Naive thymus-derived CD4-positive, alpha-beta T cell (primary cell): Measurements from ENCODE around the gene MTARC1. TPM values are rescaled to one million over a fixed set of nuclear protein-coding genes. Genes with fewer than 3 reads are reported as not detected.

ENCODE experiments used
- ATAC-seq: fragments of 150-1000 bp; cut with Tn5 transposase; 2 replicates; pipeline ENCODE4 v1.10.0; 2021; ENCODE audit warnings: mild to moderate bottlenecking, moderate library complexity
- CTCF ChIA-PET: fragments of 350-600 bp; sonication (Branson Sonifier 250); formaldehyde crosslinking; loops from one replicate; lab custom pipeline; 2021; ENCODE audit warnings: antibody characterized with exemption; lab: Charles Lee
- POLR2A ChIA-PET: fragments of 350-600 bp; sonication (Branson Sonifier 250); formaldehyde crosslinking; loops from one replicate; lab custom pipeline; 2021; ENCODE audit warnings: antibody characterized with exemption, inconsistent platforms; lab: Charles Lee
- DNase-seq, 9 donors: peaks; one replicate each; pipeline versions ENCODE4 v3.0.0 to v3.0.0-alpha.2; 2020 to 2022; ENCODE audit warnings: mixed read lengths in 1 of 9
- H3K27ac ChIP-seq: one replicate; pipeline ENCODE4 v1.7.0; 2013; ENCODE audit warnings: mild to moderate bottlenecking, low read depth, low read length, moderate library complexity
- H3K27me3 ChIP-seq, 2 donors: one replicate each; pipeline ENCODE4 v1.7.0; 2013; ENCODE audit warnings: low read length in 2 of 2, mild to moderate bottlenecking in 2 of 2, moderate library complexity in 2 of 2; ENCODE audit not compliant: control insufficient read depth in 2 of 2, insufficient read depth in 2 of 2
- H3K36me3 ChIP-seq, 3 experiments: 1 replicate in 2 of 3; 2 replicates in 1 of 3; pipeline ENCODE4 v1.7.0; 2013; ENCODE audit warnings: low read length in 3 of 3, mild to moderate bottlenecking in 3 of 3, moderate library complexity in 1 of 3; ENCODE audit not compliant: insufficient read depth in 3 of 3, control insufficient read depth in 2 of 3
- H3K4me1 ChIP-seq, 2 donors: one replicate each; pipeline ENCODE4 v1.7.0; 2013; ENCODE audit warnings: low read length in 2 of 2, mild to moderate bottlenecking in 2 of 2, moderate library complexity in 1 of 2; ENCODE audit not compliant: control insufficient read depth in 2 of 2, insufficient read depth in 2 of 2
- H3K4me3 ChIP-seq: 2 replicates; pipeline ENCODE4 v1.7.0; 2013; ENCODE audit warnings: mild to moderate bottlenecking, low read length
- H3K9me3 ChIP-seq, 3 experiments: 1 replicate in 2 of 3; 2 replicates in 1 of 3; pipeline ENCODE4 v1.7.0; 2013; ENCODE audit warnings: low read length in 3 of 3; ENCODE audit not compliant: control insufficient read depth in 2 of 3
- H3K27ac Mint-ChIP-seq, 9 donors: one replicate each; pipeline ENCODE4 v1.8.0; 2020 to 2022; ENCODE audit warnings: mixed read lengths in 9 of 9, mild to moderate bottlenecking in 8 of 9, moderate library complexity in 5 of 9, inconsistent platforms in 2 of 9
- H3K27me3 Mint-ChIP-seq, 5 donors: one replicate each; pipeline ENCODE4 v1.8.0; 2021 to 2022; ENCODE audit warnings: mixed read lengths in 5 of 5, mild to moderate bottlenecking in 1 of 5
- H3K36me3 Mint-ChIP-seq, 5 donors: one replicate each; pipeline ENCODE4 v1.8.0; 2020 to 2022; ENCODE audit warnings: mixed read lengths in 5 of 5, mild to moderate bottlenecking in 3 of 5, inconsistent platforms in 1 of 5
- H3K4me1 Mint-ChIP-seq, 7 donors: one replicate each; pipeline ENCODE4 v1.8.0; 2020 to 2022; ENCODE audit warnings: mixed read lengths in 7 of 7, mild to moderate bottlenecking in 3 of 7, inconsistent platforms in 1 of 7
- H3K4me3 Mint-ChIP-seq, 10 donors: one replicate each; pipeline ENCODE4 v1.8.0; 2020 to 2022; ENCODE audit warnings: mild to moderate bottlenecking in 10 of 10, mixed read lengths in 10 of 10, moderate library complexity in 6 of 10, inconsistent platforms in 2 of 10
- H3K9me3 Mint-ChIP-seq, 11 donors: one replicate each; pipeline ENCODE4 v1.8.0; 2020 to 2022; ENCODE audit warnings: mixed read lengths in 11 of 11, mild to moderate bottlenecking in 4 of 11, inconsistent platforms in 1 of 11, moderate library complexity in 1 of 11
- intact Hi-C, 2 donors: fragments of 100-400 bp; cut with micrococcal nuclease; formaldehyde crosslinking; loops; one replicate each; pipeline ENCODE4 v1.15.1; 2023
- polyA plus RNA-seq, 2 donors: library from polyadenylated mRNA; unstranded; fragments of 300-500 nt; fragmentation: Illumina TruSeq; gene quantifications; one replicate each; pipeline ENCODE4 v1.2.3, GENCODE V29; 2021
- total RNA-seq, 6 experiments: library from RNA in 5 of 6; stranded (reverse) in 5 of 6; gene quantifications; 1 replicate in 5 of 6; 2 replicates in 1 of 6; pipeline ENCODE4 v1.2.3 and lab custom pipeline; 2021 to 2026

MTARC1 gene
- total and polyA plus RNA-seq, 7 experiments from 2014 or later, result 1.1 to 14.5 TPM; not detected in 5

DNA sequence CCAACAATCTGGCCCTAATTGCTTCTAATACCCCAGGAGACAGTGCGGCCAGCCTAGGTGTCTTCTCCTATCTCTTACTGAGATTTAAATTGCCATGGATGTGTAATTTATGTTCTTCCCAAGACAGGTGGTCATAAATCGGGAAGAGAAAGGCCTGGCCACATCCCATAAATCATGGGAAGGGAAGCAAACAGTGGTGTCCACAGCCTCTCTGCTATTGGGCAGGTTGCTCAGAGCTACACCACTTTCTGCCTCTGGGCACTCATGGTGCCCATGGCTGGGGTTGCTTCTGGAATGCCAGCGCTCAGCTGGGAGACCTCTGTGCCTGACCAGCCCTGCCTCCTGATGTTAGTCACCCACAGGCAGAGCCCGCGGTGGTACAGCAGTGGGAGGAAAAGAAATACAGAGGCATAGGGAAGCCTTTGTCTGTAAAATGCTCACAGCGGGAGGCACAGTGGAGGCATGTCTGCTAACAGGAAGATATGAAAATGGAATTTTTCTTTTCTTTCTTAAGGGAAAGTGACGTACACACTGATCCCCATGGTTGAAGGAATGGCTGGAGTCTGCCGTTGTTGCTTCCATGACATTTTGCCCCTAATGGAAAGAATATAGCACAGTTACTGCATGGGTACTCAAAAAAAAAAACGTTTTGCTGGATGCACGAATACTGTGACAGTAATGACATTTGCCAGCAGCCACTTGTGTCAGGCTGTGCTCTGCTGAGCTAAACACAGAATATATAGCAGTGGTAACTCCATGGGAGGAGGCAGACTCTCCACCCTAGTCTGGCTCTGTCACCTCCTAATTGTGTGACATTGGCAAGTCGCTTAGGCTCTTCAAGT is 21.9 kb downstream of the MTARC1 start:
- no peaks in the 10 kb centered on the region for H3K36me3 ChIP-seq
- no peaks in the 10 kb centered on the region for H3K9me3 Mint-ChIP-seq
- intact Hi-C loops, result no loop called here
- no peaks in the 10 kb centered on the region for H3K27me3 ChIP-seq
- no peak overlapping the region for H3K27ac Mint-ChIP-seq
- peaks cover 2 to 31% (median 24%) of the 10 kb centered on the region in 5 donors for H3K27me3 Mint-ChIP-seq
- H3K4me1 Mint-ChIP-seq, result peaks cover 0 to 9% (median 7%) of the 10 kb centered on the region in 7 donors
- no peak overlapping the region for H3K4me3 ChIP-seq
- ChIA-PET CTCF (interaction anchor here (0.9 to 1.4 kb wide), 2 partner anchors 8 to 18 kb away, joined by 4 read pairs; no protein-coding TSS in a partner anchor), POLR2A (no interaction called here)
- ATAC-seq (no peak), DNase-seq (no peak)
- H3K36me3 Mint-ChIP-seq, result no peaks in the 10 kb centered on the region
- no peak overlapping the region for H3K4me3 Mint-ChIP-seq
- no peaks in the 10 kb centered on the region for H3K4me1 ChIP-seq
- no peaks in the 10 kb centered on the region for H3K9me3 ChIP-seq
- H3K27ac ChIP-seq, result no peak overlapping the region

DNA sequence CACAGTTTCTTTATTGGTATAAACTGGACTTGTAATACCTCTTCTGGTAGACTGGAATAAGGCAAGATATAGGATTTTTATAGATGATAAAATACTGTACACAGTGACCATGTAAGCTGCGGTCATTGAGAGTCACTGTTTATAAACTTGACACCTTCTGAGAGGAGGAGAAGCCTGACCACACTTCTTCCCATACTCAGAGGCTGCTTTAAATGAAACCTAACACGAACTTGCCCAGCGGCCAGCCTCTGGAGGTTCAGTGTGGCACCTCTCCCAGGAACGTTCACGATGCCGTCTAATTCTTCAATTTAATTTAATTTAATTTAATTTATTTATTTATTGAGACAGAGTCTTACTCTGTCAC is 22.5 kb downstream of the MTARC1 start:
- H3K36me3 Mint-ChIP-seq, result no peaks in the 10 kb centered on the region
- CTCF ChIA-PET, result interaction anchor here (0.9 to 1.4 kb wide), 2 partner anchors 9 to 19 kb away, joined by 4 read pairs; no protein-coding TSS in a partner anchor
- Histone ChIP-seq H3K4me3 (no peak overlapping the region), H3K36me3 (no peaks in the 10 kb centered on the region), H3K27me3 (no peaks in the 10 kb centered on the region), H3K27ac (no peak overlapping the region), H3K9me3 (no peaks in the 10 kb centered on the region), H3K4me1 (no peaks in the 10 kb centered on the region)
- H3K9me3 Mint-ChIP-seq, result no peaks in the 10 kb centered on the region
- ATAC-seq (no peak), DNase-seq (no peak)
- H3K4me3 Mint-ChIP-seq, result no peak overlapping the region
- no peak overlapping the region for H3K27ac Mint-ChIP-seq
- POLR2A ChIA-PET, result no interaction called here
- intact Hi-C loops, result no loop called here
- H3K27me3 Mint-ChIP-seq, result peaks cover 2 to 30% (median 24%) of the 10 kb centered on the region in 5 donors
- H3K4me1 Mint-ChIP-seq, result peaks cover 0 to 9% (median 7%) of the 10 kb centered on the region in 7 donors

GRCh38 chr1:220809704-220810103 is 23.0 kb downstream of the MTARC1 start:
- Mint-ChIP-seq H3K27ac (peak overlapping the region in 1 of 9 donors; percentile 25), H3K9me3 (no peaks in the 10 kb centered on the region), H3K4me1 (peaks cover 0 to 9% (median 7%) of the 10 kb centered on the region in 7 donors), H3K36me3 (no peaks in the 10 kb centered on the region), H3K27me3 (peaks cover 5 to 35% (median 26%) of the 10 kb centered on the region in 5 donors), H3K4me3 (peak overlapping the region in 2 of 10 donors; percentile 77 to 83)
- Histone ChIP-seq H3K27me3 (no peaks in the 10 kb centered on the region), H3K36me3 (no peaks in the 10 kb centered on the region), H3K4me1 (no peaks in the 10 kb centered on the region), H3K27ac (no peak overlapping the region), H3K4me3 (no peak overlapping the region), H3K9me3 (no peaks in the 10 kb centered on the region)
- DNase-seq (no peak), ATAC-seq (no peak)
- intact Hi-C loops, result loop anchor here (1.0 to 2.0 kb wide), 4 partner anchors 394 to 1646 kb away; no protein-coding TSS in a partner anchor
- ChIA-PET CTCF (interaction anchor here (0.5 to 1.4 kb wide), 3 partner anchors 9 to 95 kb away, joined by 3 to 4 read pairs (median 4); no protein-coding TSS in a partner anchor), POLR2A (interaction anchor here (0.6 kb wide), 1 partner anchor 1133 kb away, joined by 3 read pairs; no protein-coding TSS in a partner anchor)

DNA sequence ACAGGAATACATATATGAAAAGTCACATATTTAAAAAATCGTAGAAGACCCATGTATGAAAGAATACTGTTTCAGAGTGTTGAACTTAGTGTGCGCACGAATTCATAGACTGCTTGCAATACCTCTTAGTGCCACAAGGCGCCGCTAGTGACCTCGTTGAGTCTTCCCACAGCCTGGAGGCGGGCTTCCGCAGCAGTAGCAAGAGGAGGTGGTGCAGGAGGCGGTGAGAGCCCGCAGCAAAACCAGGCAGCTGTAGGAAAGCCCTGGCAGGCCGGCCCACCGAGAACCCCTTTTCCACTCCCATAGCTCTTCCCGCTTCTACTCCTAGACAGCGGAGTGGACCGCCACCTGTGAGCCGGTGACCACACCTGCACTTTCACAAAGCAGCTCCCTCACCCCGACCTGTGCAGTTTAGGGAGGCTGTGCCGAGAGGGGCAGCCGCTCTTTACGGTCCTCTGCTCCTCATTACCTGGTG is 23.5 kb downstream of the MTARC1 start:
- Histone ChIP-seq H3K4me3 (no peak overlapping the region), H3K27me3 (no peaks in the 10 kb centered on the region), H3K27ac (no peak overlapping the region), H3K36me3 (no peaks in the 10 kb centered on the region), H3K9me3 (no peaks in the 10 kb centered on the region), H3K4me1 (no peaks in the 10 kb centered on the region)
- peak; percentile 97 for ATAC-seq
- Mint-ChIP-seq H3K36me3 (no peaks in the 10 kb centered on the region), H3K27ac (peak overlapping the region in 1 of 9 donors; percentile 25), H3K4me1 (peaks cover 0 to 9% (median 7%) of the 10 kb centered on the region in 7 donors), H3K27me3 (peaks cover 5 to 33% (median 26%) of the 10 kb centered on the region in 5 donors), H3K9me3 (no peaks in the 10 kb centered on the region), H3K4me3 (peak overlapping the region; percentile 33 to 86 (median 75))
- ChIA-PET CTCF (interaction anchor here (1.4 kb wide), 1 partner anchor 20 kb away, joined by 4 read pairs; no protein-coding TSS in a partner anchor), POLR2A (interaction anchor here (0.6 kb wide), 1 partner anchor 1134 kb away, joined by 3 read pairs; no protein-coding TSS in a partner anchor)
- peak; percentile 48 to 71 (median 59) for DNase-seq
- intact Hi-C loops, result loop anchor here (1.0 to 2.0 kb wide), 4 partner anchors 393 to 1645 kb away; no protein-coding TSS in a partner anchor

DNA sequence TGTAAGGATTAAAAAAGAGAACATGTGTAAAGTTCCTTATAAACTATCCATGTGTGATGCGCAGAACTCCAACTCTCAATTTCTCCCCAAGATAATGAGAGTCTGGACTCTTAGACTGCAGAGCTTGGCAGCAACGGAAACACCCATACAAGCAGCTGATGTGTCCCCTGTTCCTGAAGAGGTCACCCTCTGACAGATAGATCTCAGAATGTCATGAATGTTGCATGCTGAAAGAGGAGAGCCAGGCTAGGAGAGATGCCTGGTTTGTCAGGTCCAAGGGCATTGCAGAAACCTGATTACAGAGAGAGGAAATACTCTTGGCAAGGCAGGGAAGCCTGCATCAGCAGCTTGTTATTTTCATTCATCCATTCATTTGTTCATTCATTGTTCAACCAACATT is 24.2 kb downstream of the MTARC1 start:
- Histone ChIP-seq H3K27ac (no peak overlapping the region), H3K36me3 (no peaks in the 10 kb centered on the region), H3K4me3 (no peak overlapping the region), H3K9me3 (no peaks in the 10 kb centered on the region), H3K27me3 (no peaks in the 10 kb centered on the region), H3K4me1 (no peaks in the 10 kb centered on the region)
- ATAC-seq, result no peak
- POLR2A ChIA-PET, result no interaction called here
- Mint-ChIP-seq H3K9me3 (no peaks in the 10 kb centered on the region), H3K27ac (no peak overlapping the region), H3K4me3 (peak overlapping the region in 7 of 10 donors; percentile 60 to 86 (median 76)), H3K27me3 (peaks cover 5 to 33% (median 26%) of the 10 kb centered on the region in 5 donors), H3K36me3 (no peaks in the 10 kb centered on the region), H3K4me1 (peaks cover 0 to 9% (median 7%) of the 10 kb centered on the region in 7 donors)
- DNase-seq, result no peak
- CTCF ChIA-PET, result interaction anchor here (0.6 kb wide), 1 partner anchor 10 kb away, joined by 3 read pairs; no protein-coding TSS in a partner anchor
- intact Hi-C loops, result loop anchor here (1.0 to 2.0 kb wide), 4 partner anchors 392 to 1644 kb away; no protein-coding TSS in a partner anchor

- no peaks in the 10 kb centered on the region for H3K36me3 ChIP-seq
- no peaks in the 10 kb centered on the region for H3K4me1 ChIP-seq
- H3K9me3 Mint-ChIP-seq, result no peaks in the 10 kb centered on the region
- peaks cover 5 to 33% (median 26%) of the 10 kb centered on the region in 5 donors for H3K27me3 Mint-ChIP-seq
- no peak overlapping the region for H3K4me3 Mint-ChIP-seq
- no peaks in the 10 kb centered on the region for H3K36me3 Mint-ChIP-seq
- intact Hi-C loops, result loop anchor here in 1 of 2 donors (2.0 kb wide), 1 partner anchor 1197 kb away; no protein-coding TSS in a partner anchor
- H3K4me3 ChIP-seq, result no peak overlapping the region
- CTCF ChIA-PET, result no interaction called here
- H3K27ac ChIP-seq, result no peak overlapping the region
- no peak for ATAC-seq
- no peak overlapping the region for H3K27ac Mint-ChIP-seq
- peaks cover 0 to 9% (median 7%) of the 10 kb centered on the region in 7 donors for H3K4me1 Mint-ChIP-seq
- H3K27me3 ChIP-seq, result no peaks in the 10 kb centered on the region
- H3K9me3 ChIP-seq, result no peaks in the 10 kb centered on the region
- POLR2A ChIA-PET, result no interaction called here
- no peak for DNase-seq
These were observed 25.0 kb downstream of the MTARC1 start for GRCh38 chr1:220811695-220812094.
